Stimulated activated CD8-positive, alpha-beta memory T cell treated with anti-CD3 and anti-CD28 coated beads, Interleukin-4, amount 100 ng/mL, for 4 hours (primary cell): Measurements from ENCODE around the gene RESP18.
"Not testable (repeated sequence)": the region's sequence is repeated elsewhere in the genome, so short reads cannot be mapped to it uniquely, and the experiment has no call there.

Experiments used
- DNase-seq, 2 donors: peaks; one replicate each; pipeline ENCODE4 v3.0.0-alpha.2; 2020; ENCODE audit warnings: low read depth in 2 of 2, low spot score in 1 of 2

The RESP18 gene

GRCh38 chr2:219292616-219293015 is 39.9 kb downstream of the RESP18 start:
- no peak for DNase-seq

DNA sequence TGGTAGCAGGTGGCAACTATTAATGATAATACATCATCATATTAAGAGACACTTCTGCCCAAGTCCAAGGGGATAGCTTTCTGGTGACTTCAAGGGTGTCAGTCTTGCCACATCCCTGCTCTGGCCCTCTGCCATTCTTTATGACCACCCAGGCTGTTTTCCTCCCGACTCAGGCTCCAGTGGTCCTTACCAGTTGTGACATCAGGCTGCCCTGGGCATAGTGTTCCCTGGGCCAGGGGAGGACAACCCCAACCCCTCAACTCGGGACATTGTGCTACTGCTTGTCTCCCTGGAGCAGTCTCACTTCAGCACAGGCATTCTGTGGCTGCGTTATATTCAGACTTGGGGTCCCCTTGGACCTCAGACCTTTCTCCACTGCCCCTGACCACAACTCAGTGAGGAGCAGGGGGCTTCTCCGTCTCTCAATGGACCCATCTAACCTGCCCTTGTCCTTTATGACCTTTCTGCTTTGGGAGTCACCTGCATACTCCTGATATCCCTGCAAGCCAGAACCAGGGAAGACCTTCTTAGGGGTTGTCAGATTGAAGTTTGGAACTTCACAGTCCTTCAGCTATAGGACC is 40.5 kb downstream of the RESP18 start:
- DNase-seq = no peak

DNA sequence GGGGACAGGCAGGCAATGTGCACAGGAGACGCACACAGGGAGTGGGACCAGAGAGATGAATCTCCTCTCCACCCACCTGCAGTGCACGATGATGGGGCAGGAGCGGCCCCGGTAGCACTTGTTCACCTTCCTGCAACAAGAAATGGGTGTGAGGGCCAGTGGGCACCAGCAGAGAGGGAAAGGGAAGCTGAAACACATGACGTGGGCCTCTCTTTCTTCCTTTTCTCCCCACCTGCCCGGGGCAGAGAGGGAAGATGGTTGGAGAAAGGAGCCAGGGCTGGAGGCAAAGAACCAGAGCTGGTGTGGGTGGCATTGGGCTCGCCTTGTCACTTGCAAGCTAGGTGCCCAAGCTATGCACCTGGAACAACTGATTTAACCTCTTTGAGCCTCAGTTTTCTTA is 41.1 kb downstream of the RESP18 start:
- DNase-seq = no peak

GRCh38 chr2:219290381-219291171 is 42.0 kb downstream of the RESP18 start:
- DNase-seq = no peak

- no peak for DNase-seq
These were observed 42.8 kb downstream of the RESP18 start for GRCh38 chr2:219289537-219290361.

- DNase-seq = no peak
These were observed 43.4 kb downstream of the RESP18 start for GRCh38 chr2:219289195-219289536.

GRCh38 chr2:219287580-219288265 is 44.8 kb downstream of the RESP18 start:
- no peak for DNase-seq

DNA sequence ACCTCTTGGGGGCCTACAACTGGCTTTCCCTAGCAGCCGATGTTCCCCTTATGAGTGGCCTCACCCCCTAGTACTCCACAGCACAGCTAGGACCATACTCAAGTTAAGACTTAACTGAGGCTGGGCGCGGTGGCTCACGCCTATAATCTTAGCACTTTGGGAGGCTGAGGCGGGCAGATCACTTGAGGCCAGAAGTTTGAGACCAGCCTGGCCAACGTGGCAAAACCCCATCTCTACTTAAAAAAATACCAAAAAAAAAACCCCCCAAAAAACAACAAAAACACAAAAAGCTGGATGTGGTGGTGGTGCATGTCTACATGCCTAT is 45.5 kb downstream of the RESP18 start:
- DNase-seq = not testable (repeated sequence)

- no peak for DNase-seq
These were observed 46.0 kb downstream of the RESP18 start for GRCh38 chr2:219286436-219287115.

DNA sequence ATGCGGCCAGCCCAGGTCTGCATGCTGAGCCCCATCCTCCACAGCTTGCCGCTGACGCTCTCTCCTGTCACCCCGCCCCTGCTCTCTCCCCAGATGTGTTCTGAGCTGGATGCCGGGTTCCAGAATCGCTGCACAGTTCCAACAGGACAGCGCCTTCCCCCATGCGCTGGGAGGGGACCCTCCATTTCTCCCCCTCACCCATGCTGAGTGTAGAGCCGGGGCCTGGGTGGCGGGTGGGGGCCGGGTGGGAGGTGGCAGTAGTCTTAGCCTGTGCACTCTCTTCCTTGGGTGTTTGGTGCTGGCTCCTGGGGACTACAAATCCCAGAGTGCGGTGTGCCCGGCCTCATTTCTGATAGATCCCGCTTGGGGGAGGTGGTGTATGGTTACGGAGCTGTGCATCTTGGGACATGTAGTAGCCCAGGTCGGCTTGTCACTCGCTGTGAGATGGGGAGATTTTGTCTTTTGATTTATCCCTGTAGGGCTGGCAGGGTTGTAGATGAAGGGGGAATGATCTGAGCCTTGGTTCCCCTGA is 46.6 kb downstream of the RESP18 start:
- DNase-seq = no peak

- DNase-seq = no peak
These were observed 47.2 kb downstream of the RESP18 start for GRCh38 chr2:219285373-219285735.

DNA sequence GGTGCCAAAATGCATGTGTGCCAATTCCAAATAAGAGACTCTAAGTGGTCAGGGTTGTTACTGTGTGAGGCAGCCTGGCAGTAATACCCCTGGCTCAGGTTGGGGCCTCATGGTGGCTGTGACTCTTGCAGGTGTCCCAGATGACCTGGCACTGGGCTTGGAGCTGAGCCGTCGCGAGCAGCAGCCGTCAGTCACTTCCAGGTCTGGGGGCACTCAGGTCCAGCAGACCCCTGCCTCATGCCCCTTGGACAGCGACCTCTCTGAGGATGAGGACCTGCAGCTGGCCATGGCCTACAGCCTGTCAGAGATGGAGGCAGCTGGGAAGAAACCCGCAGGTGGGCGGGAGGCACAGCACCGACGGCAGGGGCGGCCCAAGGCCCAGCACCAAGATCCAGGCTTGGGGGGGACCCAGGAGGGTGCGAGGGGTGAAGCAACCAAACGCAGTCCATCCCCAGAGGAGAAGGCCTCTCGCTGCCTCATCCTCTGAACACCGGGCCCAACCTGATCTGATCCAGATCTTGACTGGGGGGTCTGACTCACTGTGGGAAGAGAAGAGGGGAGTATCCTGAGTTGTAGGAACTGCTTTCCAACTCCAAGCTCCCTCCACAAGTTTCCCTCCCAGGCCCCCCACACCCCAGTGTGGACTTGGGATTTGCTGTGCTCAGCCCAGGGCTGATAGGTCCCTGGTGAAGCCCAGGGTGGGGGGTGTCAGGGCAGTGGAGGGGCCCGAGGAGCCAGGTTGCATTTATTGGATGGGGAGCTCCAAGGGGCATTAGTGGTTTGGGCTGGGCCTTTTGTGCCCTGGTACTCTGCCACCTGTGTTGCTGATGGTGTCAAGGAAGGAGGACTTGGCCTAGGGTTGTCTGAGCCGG is 47.8 kb downstream of the RESP18 start:
- no peak for DNase-seq

DNA sequence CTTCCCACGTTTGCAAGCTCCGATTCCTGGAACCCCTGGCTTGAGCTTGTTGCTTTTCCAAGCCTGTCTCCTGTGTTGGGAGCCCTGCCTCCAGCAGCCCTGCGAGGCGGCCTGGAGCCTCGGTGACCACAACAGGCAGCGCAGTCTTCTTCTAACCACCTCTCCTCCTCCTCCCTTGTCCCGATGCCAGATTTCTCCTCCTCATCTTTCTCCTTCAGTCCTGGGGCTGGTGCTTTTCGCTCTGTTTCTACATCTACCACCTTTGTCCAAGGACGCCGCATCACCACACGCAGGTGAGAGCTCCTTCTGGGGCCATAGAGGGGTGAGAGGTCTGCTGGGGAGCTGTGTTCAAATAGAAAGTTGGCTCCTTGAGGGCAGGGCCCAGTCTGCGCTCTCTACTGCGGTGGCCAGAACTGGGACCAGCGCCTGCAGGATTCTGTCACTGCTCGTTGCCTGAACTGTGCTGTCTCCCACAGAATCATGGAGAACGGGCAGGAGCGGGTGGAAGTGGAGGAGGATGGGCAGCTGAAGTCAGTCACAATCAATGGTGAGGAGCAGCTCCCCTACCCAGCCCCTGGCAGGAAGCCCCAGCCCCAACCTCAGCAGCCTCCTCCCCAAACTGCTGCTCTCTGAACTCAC is 49.5 kb downstream of the RESP18 start:
- DNase-seq = no peak

GRCh38 chr2:219282375-219282774 is 50.2 kb downstream of the RESP18 start:
- no peak for DNase-seq

GRCh38 chr2:219281588-219281987 is 51.0 kb downstream of the RESP18 start:
- no peak for DNase-seq

DNA sequence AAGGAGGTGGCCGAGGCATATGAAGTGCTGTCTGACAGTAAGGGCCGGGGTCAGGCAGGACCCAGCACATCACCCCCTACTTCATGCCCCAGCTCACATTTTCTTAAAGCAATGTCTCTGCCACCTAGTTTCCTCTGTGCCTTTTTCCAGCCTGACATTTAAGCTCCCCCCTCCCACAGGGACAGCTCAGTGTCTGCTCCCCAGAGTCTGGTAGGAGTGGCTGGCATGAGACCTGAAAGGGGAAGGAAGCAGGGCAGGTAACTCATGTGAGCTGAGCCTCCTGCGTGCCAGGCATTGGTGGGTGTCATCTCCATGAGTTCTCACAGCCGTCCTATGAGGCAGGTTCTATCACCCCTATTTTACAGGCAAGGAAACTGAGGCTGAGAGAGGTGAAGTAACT is 51.9 kb downstream of the RESP18 start:
- no peak for DNase-seq

DNA sequence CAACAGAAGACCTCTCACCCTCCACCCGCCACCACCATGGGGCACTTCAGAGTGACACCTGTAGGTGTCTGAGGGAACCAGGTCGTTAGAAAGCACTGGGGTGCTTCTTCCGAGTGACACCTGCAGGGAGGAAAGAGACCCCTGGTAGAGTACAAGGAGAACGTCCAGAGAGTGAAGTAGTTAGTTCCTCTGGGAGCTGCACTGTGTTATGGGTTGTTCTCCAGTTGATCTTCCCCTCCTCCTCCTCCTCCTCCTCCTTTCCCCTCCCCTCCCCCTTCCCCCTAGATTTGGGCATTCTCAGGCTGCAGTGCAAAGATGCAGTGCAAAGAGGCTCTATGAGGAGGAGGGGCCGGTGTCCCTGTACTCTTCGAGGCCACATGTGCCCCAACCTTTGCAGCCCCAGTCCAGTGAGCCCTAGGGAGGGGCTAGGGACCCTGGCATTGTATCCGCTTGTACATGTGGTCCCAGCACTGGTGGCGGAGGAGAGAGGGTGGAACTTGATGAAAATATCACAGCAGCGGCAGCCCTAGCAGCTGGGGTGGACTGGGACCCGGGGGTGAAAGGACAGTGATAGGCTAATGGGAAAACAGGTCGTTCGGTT is 52.5 kb downstream of the RESP18 start:
- DNase-seq = no peak

DNA sequence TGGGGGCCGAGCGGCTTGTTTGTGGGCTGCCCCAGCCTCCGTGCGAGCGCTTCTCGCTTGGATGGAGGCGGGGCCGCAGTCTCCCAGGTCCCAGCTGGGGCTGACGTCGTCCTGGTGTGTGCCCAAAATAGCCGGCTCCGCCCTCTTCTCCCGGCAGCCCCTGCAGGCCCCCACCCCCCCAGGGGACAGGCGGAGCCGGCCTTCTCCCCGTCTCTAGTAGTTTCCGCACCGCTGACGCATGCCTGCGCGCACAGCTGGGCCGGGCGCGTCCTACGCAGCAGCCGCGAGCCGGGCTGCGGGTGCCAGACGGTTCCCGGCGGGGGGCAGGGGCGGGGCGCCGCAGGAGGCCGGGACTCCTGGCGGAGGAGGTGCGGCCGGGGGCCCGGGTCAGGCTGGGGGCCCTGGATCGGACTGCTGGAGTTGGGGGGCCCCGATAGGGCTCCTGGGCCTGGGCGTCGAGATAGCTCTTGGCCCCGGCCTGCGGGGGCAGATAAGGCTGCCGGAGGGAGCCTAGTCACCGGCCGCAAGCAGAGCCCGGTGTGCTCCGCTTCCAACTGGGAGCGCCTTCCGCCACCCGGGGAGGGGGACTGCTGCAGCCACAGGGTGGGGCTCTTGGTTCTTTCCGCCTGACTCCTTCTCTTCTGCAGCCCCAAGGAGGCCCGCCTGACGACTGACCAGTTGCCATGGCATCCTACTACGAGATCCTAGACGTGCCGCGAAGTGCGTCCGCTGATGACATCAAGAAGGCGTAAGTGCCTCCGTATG is 53.2 kb downstream of the RESP18 start, which contains the start of gene DNAJB2:
Gene DNAJB2, plus strand, starts transcription at position 216 of the 765 bp plus-strand sequence. Its CDS starts 468 bp downstream, at position 684.
- peak; percentile 97 to 99 for DNase-seq
